Loucy (cell line): Measurements from ENCODE around the gene ISX.

ENCODE experiments used
- H2AFZ ChIP-seq: fragments of 200-600 bp; sonication (generic); 2 replicates; pipeline ENCODE4 v1.6.0; 2016; ENCODE audit warnings: antibody characterized with exemption, mild to moderate bottlenecking, low read length, moderate library complexity
- H3F3A ChIP-seq: fragments of 200-600 bp; 2 replicates; pipeline ENCODE4 v1.6.0; 2016; ENCODE audit warnings: antibody characterized with exemption, low read depth, mild to moderate bottlenecking
- H3K27me3 ChIP-seq: fragments of 200-600 bp; sonication (generic); 2 replicates; pipeline ENCODE4 v1.6.1; 2014; ENCODE audit warnings: low read length, mild to moderate bottlenecking; ENCODE audit not compliant: insufficient read depth, poor library complexity, severe bottlenecking
- H3K36me3 ChIP-seq: fragments of 200-600 bp; sonication (generic); 2 replicates; pipeline ENCODE4 v1.6.1; 2016; ENCODE audit warnings: low read length; ENCODE audit not compliant: insufficient read depth
- H3K4me1 ChIP-seq: fragments of 200-600 bp; sonication (generic); 2 replicates; pipeline ENCODE4 v1.5.1; 2014; ENCODE audit warnings: low read length, mild to moderate bottlenecking; ENCODE audit not compliant: insufficient read depth, poor library complexity, severe bottlenecking
- H3K4me2 ChIP-seq: fragments of 200-600 bp; sonication (generic); 2 replicates; pipeline ENCODE4 v1.6.0; 2014; ENCODE audit warnings: antibody characterized with exemption, low read length, low read depth, mild to moderate bottlenecking; ENCODE audit not compliant: poor library complexity, severe bottlenecking
- H3K4me3 ChIP-seq: fragments of 200-600 bp; sonication (generic); 2 replicates; pipeline ENCODE4 v1.5.1; 2014; ENCODE audit warnings: low read length, mild to moderate bottlenecking, mixed read lengths; ENCODE audit not compliant: poor library complexity, severe bottlenecking
- H3K79me2 ChIP-seq: fragments of 200-600 bp; sonication (generic); 2 replicates; pipeline ENCODE4 v1.6.1; 2014; ENCODE audit warnings: low read length; ENCODE audit not compliant: insufficient read depth
- H3K9ac ChIP-seq: fragments of 200-600 bp; sonication (generic); 2 replicates; pipeline ENCODE4 v1.6.0; 2014; ENCODE audit warnings: mild to moderate bottlenecking, low read depth, low read length, moderate library complexity; ENCODE audit not compliant: poor library complexity, severe bottlenecking
- H3K9me2 ChIP-seq: fragments of 200-600 bp; sonication (generic); replicated peaks from 2 replicates; pipeline ENCODE4 v1.6.1; 2016; ENCODE audit warnings: low read depth, low read length, mixed read lengths
- H3K9me3 ChIP-seq: fragments of 200-600 bp; sonication (generic); 2 replicates; pipeline ENCODE4 v1.6.1; 2014; ENCODE audit warnings: mild to moderate bottlenecking, antibody characterized with exemption, low read length, low read depth; ENCODE audit not compliant: insufficient read depth
- H4K20me1 ChIP-seq: fragments of 200-600 bp; sonication (generic); 2 replicates; pipeline ENCODE4 v1.6.0; 2014; ENCODE audit warnings: antibody characterized with exemption, low read length, mild to moderate bottlenecking; ENCODE audit not compliant: insufficient read depth, poor library complexity, severe bottlenecking
- EZH2phosphoT487 ChIP-seq: fragments of 200-600 bp; IDR thresholded peaks from 2 replicates; pipeline ENCODE4 v1.6.1; 2018; ENCODE audit warnings: antibody characterized with exemption, mild to moderate bottlenecking, moderate library complexity, borderline replicate concordance
- TF ChIP-seq, protein P1 (sequence below): fragments of 200-600 bp; sonication (generic); conservative IDR thresholded peaks from 2 replicates; pipeline ENCODE4 v1.5.1; 2014; ENCODE audit warnings: mild to moderate bottlenecking, antibody characterized with exemption, low read length

The ISX gene

DNA sequence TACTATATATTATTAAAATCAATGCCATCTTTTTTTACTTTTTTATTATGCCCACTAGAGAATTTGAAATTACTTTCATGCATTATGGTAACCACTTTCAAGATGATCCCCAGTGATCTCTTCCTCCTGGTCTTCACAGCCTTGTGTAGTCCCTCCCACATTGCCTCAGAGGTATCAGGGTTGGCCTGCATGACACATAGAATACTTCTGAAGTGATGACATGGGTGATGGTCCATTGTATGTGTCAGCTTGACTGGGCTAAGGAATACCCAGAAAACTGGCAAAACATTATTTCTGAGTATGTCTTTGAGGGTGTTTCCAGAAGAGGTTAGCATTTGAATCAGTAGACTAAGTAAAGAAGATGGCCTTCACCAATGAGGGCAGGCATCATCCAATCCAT is 14.2 kb upstream of the ISX start:
- H3K4me3 ChIP-seq: no peak overlapping the region

DNA sequence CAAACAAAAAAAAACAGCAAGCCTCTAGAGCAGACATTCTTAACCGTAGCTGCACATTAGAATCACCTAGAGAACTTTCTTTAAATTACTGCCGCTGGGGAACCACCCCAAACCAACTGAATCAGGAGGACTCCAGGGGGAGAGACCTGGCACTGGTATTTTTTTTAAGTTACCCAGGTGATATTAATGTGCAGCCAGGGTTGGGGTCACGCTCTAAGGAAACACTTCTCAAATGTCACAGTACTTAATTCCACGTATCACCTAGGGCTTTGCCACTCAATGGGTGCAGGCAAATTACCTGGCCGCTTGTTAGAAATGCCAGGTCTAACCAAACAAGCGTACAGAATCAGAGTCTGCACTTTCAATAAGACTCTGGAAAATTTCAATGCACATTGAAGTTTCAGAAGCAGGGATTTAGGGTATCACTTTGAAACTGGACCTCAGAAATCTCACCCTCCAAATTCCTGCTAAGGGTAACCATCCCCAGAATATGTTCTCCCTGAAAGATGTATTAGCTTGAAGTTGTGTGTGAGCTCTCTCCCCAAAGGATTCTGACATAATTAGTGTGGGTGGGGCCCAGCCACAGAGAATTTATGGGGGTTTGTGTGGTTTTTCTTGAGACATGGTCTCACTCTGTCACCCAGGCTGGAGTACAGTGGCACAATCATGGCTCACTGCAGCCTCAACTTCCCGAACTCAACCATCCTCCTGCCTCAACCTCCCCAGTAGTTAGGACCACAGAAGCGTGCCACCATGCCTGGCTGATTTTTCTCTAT is 12.7 kb upstream of the ISX start:
- Histone ChIP-seq H3K9me3 (no peaks in the 10 kb centered on the region; the same call in 1 of the 2 replicates), H3K9ac (no peak overlapping the region), H3F3A (no peaks in the 10 kb centered on the region), H3K79me2 (no peaks in the 10 kb centered on the region), H3K4me2 (no peak overlapping the region), H3K9me2 (no peaks in the 10 kb centered on the region), H3K4me3 (no peak overlapping the region), H4K20me1 (no peaks in the 10 kb centered on the region), H3K36me3 (no peaks in the 10 kb centered on the region), H2AFZ (no peak overlapping the region), H3K4me1 (no peaks in the 10 kb centered on the region), H3K27me3 (no peaks in the 10 kb centered on the region)
- TF ChIP-seq, protein P1, sequence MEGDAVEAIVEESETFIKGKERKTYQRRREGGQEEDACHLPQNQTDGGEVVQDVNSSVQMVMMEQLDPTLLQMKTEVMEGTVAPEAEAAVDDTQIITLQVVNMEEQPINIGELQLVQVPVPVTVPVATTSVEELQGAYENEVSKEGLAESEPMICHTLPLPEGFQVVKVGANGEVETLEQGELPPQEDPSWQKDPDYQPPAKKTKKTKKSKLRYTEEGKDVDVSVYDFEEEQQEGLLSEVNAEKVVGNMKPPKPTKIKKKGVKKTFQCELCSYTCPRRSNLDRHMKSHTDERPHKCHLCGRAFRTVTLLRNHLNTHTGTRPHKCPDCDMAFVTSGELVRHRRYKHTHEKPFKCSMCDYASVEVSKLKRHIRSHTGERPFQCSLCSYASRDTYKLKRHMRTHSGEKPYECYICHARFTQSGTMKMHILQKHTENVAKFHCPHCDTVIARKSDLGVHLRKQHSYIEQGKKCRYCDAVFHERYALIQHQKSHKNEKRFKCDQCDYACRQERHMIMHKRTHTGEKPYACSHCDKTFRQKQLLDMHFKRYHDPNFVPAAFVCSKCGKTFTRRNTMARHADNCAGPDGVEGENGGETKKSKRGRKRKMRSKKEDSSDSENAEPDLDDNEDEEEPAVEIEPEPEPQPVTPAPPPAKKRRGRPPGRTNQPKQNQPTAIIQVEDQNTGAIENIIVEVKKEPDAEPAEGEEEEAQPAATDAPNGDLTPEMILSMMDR: no peak
- no peak for TF ChIP-seq EZH2phosphoT487

More for the DNA sequence above, 14.2 kb upstream of the ISX start:
- H3K27me3 ChIP-seq: no peaks in the 10 kb centered on the region
- H3K79me2 ChIP-seq: no peaks in the 10 kb centered on the region
- no peak overlapping the region for H3K4me2 ChIP-seq
- H3K36me3 ChIP-seq: no peaks in the 10 kb centered on the region
- H3F3A ChIP-seq: no peaks in the 10 kb centered on the region
- TF ChIP-seq, protein P1: no peak
- no peak for TF ChIP-seq EZH2phosphoT487
- H3K9me2 ChIP-seq: no peaks in the 10 kb centered on the region
- H4K20me1 ChIP-seq: no peaks in the 10 kb centered on the region
- no peaks in the 10 kb centered on the region; the same call in 1 of the 2 replicates for H3K9me3 ChIP-seq
- H2AFZ ChIP-seq: no peak overlapping the region
- H3K4me1 ChIP-seq: no peaks in the 10 kb centered on the region
- H3K9ac ChIP-seq: no peak overlapping the region

DNA sequence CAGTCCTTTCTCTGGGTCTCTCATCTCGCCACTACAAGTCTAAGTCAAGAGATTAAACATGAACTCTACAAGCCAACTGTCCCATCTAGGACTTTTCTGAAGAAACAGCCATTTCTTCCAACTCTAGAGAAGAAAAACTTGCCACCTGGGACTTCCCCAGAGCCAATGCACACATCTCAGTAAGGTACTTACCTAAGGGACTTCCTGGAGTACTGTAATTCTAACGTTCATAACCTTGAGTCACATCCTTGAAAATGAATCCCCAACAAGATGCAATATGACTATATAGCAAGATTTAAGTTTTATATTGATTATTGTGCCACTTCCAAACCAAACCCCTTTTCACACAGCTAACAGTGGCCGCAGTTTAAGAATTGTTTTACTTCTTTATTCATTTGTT is 11.9 kb upstream of the ISX start:
- no peaks in the 10 kb centered on the region for H3K36me3 ChIP-seq
- H3K9me2 ChIP-seq: no peaks in the 10 kb centered on the region
- TF ChIP-seq, protein P1: no peak
- TF ChIP-seq EZH2phosphoT487: no peak
- no peak overlapping the region for H2AFZ ChIP-seq
- H3K9ac ChIP-seq: no peak overlapping the region
- no peaks in the 10 kb centered on the region for H3F3A ChIP-seq
- H3K27me3 ChIP-seq: no peaks in the 10 kb centered on the region
- no peaks in the 10 kb centered on the region for H4K20me1 ChIP-seq
- H3K4me3 ChIP-seq: no peak overlapping the region
- H3K9me3 ChIP-seq: no peaks in the 10 kb centered on the region; the same call in 1 of the 2 replicates
- no peaks in the 10 kb centered on the region for H3K79me2 ChIP-seq
- H3K4me1 ChIP-seq: no peaks in the 10 kb centered on the region
- no peak overlapping the region for H3K4me2 ChIP-seq
